Muscle layer of colon (tissue), 2 donors: Measurements from ENCODE around the gene ARHGAP22.
"Not testable (repeated sequence)": the region's sequence is repeated elsewhere in the genome, so short reads cannot be mapped to it uniquely, and the experiment has no call there.

ENCODE experiments used
- H3K27ac ChIP-seq: one replicate; pipeline ENCODE4 v1.7.0; 2013; ENCODE audit warnings: low read depth, mild to moderate bottlenecking, low read length, moderate library complexity
- H3K27me3 ChIP-seq, 2 donors: one replicate each; pipeline ENCODE4 v1.7.0; 2013; ENCODE audit warnings: low read length in 2 of 2, mild to moderate bottlenecking in 2 of 2; ENCODE audit not compliant: insufficient read depth in 2 of 2, control insufficient read depth in 1 of 2
- H3K36me3 ChIP-seq: one replicate; pipeline ENCODE4 v1.7.0; 2013; ENCODE audit warnings: mild to moderate bottlenecking, low read length; ENCODE audit not compliant: insufficient read depth
- H3K4me1 ChIP-seq: one replicate; pipeline ENCODE4 v1.7.0; 2013; ENCODE audit warnings: mild to moderate bottlenecking, low read length; ENCODE audit not compliant: insufficient read depth
- H3K4me3 ChIP-seq, 2 donors: one replicate each; pipeline ENCODE4 v1.7.0; 2013; ENCODE audit warnings: low read length in 2 of 2, low read depth in 1 of 2, mild to moderate bottlenecking in 1 of 2, moderate library complexity in 1 of 2
- H3K9ac ChIP-seq: one replicate; pipeline ENCODE4 v1.7.0; 2013; ENCODE audit warnings: low read length
- H3K9me3 ChIP-seq: one replicate; pipeline ENCODE4 v1.7.0; 2013; ENCODE audit warnings: mild to moderate bottlenecking, low read length
- donor health status: abdominal sarcoma.
- donor health status: Adenocarcinoma of cecum.

ARHGAP22 gene, protein sequence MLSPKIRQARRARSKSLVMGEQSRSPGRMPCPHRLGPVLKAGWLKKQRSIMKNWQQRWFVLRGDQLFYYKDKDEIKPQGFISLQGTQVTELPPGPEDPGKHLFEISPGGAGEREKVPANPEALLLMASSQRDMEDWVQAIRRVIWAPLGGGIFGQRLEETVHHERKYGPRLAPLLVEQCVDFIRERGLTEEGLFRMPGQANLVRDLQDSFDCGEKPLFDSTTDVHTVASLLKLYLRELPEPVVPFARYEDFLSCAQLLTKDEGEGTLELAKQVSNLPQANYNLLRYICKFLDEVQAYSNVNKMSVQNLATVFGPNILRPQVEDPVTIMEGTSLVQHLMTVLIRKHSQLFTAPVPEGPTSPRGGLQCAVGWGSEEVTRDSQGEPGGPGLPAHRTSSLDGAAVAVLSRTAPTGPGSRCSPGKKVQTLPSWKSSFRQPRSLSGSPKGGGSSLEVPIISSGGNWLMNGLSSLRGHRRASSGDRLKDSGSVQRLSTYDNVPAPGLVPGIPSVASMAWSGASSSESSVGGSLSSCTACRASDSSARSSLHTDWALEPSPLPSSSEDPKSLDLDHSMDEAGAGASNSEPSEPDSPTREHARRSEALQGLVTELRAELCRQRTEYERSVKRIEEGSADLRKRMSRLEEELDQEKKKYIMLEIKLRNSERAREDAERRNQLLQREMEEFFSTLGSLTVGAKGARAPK

DNA sequence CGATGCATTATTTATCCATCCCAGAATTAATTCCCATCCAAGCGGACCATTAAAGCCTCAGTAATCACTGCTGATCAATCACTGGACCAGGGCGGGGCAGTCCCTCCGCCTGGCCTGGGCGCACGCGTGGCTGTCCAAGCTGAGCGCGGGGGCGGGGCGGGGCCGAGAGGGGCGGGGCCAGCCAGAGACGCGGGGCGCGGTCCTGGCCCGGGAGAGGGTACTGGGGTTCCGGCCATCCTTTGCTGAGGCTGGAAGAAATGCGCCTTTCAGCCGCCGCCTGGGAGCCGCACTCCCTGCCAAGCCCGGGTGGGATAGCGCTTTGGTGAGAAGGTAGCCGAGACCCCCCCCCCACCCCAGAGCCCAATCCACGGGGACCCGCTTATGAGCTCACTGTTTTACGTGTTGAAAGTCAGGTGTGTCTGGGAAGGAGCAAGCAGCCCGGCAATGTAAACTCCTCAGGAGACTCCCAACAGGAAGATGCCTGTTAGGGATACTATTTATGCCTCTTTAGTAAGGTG is at the start of gene ARHGAP22:
Gene ARHGAP22, minus strand, starts transcription at position 83 of the 518 bp plus-strand sequence. CDS start 277 bp downstream, outside the sequence.
- H3K36me3 ChIP-seq: no peaks in the 10 kb centered on the region
- no peak within 1 kb of the TSS for H3K27ac ChIP-seq
- no peaks in the 10 kb centered on the region for H3K4me1 ChIP-seq
- no peaks in the 10 kb centered on the region for H3K9me3 ChIP-seq
- H3K4me3 ChIP-seq: peak within 1 kb of the TSS; percentile 24 to 59
- H3K9ac ChIP-seq: no peak within 1 kb of the TSS
- peaks cover 0 to 4% of the 10 kb centered on the region in 2 donors for H3K27me3 ChIP-seq

DNA sequence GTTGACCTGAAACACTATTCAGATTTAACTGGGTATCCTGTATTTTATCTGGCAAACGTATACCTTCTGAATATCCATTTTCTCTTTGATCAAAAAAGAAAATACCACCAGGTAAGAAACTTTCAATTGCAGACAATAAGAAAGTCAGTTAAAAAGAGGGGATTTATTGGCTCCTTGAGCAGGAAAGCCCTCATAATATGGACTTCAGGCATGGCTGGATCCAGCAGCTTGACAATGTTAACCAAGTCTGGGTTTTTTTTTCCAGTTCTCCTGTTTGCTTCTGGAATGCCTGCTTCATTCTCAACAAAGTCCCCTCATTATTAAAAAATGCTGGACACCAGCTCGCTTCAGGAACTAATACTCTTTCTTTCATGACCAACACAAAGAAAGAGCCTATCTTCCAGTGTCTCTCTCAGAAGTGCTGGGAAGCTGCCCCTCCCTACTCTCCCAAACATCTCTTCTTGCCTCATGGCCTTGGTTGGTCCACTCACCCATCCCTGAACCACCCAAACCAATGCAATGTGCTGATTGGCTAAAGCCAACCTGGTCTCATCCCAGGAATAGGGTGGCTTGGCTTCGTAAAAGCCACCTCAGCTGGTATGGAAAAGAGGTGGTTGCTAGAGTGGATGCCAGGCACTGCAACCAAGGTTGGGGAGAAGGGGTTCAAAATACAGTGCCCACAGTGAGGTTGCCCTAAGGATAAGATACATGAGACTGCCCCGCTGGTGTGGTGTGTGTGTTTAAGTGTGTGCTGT is 49.2 kb upstream of the ARHGAP22 start:
- Histone ChIP-seq H3K27ac (no peak overlapping the region), H3K27me3 (no peaks in the 10 kb centered on the region), H3K9ac (no peak overlapping the region), H3K4me1 (peaks cover 11% of the 10 kb centered on the region), H3K9me3 (no peaks in the 10 kb centered on the region), H3K36me3 (no peaks in the 10 kb centered on the region), H3K4me3 (no peak overlapping the region)

DNA sequence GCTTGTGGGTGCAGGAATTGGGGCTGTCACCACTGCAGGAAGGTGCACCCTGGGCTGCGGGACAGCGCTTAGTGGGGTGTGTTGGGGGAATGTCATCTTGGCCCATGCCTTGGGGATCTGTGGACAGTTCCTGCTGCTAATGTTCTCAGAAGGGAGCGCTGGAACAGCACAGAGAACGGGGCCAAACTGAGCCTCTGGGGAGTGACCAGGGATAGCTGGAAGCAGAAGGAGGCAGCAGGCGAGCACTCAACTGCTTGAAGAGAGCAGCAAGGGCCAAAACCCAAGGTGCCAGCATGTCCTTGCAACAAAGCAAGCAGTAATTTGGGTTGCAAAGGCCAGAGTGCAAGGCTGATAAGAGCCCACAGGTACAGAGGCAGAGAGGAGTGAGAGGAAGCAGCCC is 48.5 kb upstream of the ARHGAP22 start:
- Histone ChIP-seq H3K27ac (no peak overlapping the region), H3K9ac (no peak overlapping the region), H3K4me3 (no peak overlapping the region)

DNA sequence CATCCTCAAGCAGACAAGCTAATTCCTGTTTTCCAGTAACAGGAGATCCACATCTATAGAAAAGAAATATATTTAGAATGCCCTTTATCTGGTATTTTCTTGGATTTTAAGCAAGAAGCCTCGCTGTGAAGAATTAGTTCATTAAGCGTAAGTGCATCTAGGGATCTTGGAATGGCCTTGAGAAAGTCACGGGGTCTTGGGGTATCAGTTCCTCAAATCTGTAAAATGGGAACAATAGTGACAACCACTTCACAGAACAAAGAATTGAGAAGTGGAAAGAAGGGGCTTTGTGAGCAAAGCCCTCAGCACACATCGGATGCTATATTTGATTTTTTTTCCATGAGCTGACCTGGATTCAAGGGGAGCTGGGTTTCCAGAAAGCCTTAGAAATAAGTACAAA is 47.5 kb upstream of the ARHGAP22 start:
- H3K27ac ChIP-seq: no peak overlapping the region

More for the DNA sequence above, 48.5 kb upstream of the ARHGAP22 start:
- H3K4me1 ChIP-seq: peaks cover 11% of the 10 kb centered on the region
- H3K27me3 ChIP-seq: no peaks in the 10 kb centered on the region
- no peaks in the 10 kb centered on the region for H3K36me3 ChIP-seq
- no peaks in the 10 kb centered on the region for H3K9me3 ChIP-seq

DNA sequence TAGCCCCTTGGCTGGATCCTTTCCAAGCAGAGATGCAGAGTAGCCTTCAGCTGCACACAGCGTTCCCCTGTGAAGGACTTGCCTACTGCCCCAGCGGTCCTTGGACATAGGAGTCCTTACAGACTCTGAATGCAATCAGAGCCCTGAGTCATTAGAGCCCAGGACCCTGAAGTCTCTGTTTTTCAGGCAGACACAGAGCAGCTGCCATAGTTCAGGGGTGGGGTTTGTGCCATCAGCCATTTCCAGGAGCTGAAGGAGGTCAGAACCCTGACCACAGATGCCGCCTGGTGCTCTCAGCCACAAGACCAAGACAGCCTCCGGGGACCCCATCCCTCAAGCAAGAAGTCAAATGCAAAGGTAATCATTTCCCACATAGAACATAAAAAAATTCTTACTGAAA is 47.0 kb upstream of the ARHGAP22 start:
- H3K27ac ChIP-seq: no peak overlapping the region
- no peaks in the 10 kb centered on the region for H3K27me3 ChIP-seq
- peaks cover 11% of the 10 kb centered on the region for H3K4me1 ChIP-seq
- no peaks in the 10 kb centered on the region for H3K9me3 ChIP-seq
- H3K9ac ChIP-seq: no peak overlapping the region
- H3K4me3 ChIP-seq: no peak overlapping the region
- no peaks in the 10 kb centered on the region for H3K36me3 ChIP-seq

More for the DNA sequence above, 47.5 kb upstream of the ARHGAP22 start:
- no peaks in the 10 kb centered on the region for H3K36me3 ChIP-seq
- no peaks in the 10 kb centered on the region for H3K9me3 ChIP-seq
- H3K4me1 ChIP-seq: peaks cover 11% of the 10 kb centered on the region
- H3K27me3 ChIP-seq: no peaks in the 10 kb centered on the region
- H3K4me3 ChIP-seq: no peak overlapping the region
- H3K9ac ChIP-seq: no peak overlapping the region

DNA sequence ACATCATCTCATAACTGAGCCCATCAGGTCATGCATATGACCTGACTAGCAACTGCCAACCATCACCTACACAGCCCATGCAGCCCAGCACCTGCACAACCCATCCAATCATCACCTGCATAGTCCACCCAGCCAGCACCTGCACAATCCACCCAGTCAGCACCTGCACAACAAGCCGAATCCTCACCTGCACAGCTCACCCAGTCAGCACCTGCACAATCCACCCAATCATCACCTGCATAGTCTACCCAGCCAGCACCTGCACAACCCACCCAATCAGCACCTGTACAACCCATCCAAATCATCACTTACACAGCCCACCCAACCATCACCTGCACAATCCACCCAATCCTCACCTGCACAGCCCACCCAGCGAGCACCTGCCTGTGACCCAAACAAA is 46.4 kb upstream of the ARHGAP22 start:
- no peak overlapping the region for H3K9ac ChIP-seq
- no peaks in the 10 kb centered on the region for H3K9me3 ChIP-seq
- H3K27ac ChIP-seq: no peak overlapping the region
- H3K4me1 ChIP-seq: peaks cover 6% of the 10 kb centered on the region
- H3K27me3 ChIP-seq: no peaks in the 10 kb centered on the region
- no peak overlapping the region for H3K4me3 ChIP-seq
- H3K36me3 ChIP-seq: no peaks in the 10 kb centered on the region

DNA sequence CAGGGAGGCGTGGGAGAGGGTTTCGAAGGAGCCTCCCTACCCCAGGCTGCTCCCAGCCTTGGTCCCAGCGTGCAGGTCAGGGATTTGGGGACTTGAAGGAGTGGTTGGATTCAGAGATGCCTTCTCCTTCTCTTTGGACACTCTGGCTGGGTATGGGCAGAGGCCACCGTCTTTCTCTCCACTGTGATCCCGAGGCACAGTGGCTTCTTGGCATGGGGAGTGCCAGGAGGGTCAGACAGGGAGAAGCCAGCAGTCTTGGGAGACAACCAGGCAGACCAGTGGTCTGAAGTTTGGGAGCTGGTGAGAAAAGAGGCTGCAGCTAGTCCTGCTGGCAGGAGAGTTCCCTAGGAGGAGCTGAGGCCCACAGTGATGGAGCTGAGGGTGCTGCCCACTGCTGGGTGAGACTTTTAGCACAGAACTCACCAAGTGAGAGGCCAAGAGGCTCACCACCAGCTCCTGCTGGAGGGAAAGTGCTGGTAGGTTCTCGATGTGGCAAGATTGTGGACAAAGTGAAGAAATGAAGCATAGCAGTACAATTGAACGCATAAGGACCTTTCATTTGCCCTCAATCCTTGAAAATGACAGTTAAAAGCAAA is 44.6 kb upstream of the ARHGAP22 start:
- Histone ChIP-seq H3K36me3 (no peaks in the 10 kb centered on the region), H3K9ac (no peak overlapping the region), H3K4me3 (no peak overlapping the region), H3K27me3 (no peaks in the 10 kb centered on the region), H3K27ac (no peak overlapping the region), H3K9me3 (no peaks in the 10 kb centered on the region), H3K4me1 (no peaks in the 10 kb centered on the region)

DNA sequence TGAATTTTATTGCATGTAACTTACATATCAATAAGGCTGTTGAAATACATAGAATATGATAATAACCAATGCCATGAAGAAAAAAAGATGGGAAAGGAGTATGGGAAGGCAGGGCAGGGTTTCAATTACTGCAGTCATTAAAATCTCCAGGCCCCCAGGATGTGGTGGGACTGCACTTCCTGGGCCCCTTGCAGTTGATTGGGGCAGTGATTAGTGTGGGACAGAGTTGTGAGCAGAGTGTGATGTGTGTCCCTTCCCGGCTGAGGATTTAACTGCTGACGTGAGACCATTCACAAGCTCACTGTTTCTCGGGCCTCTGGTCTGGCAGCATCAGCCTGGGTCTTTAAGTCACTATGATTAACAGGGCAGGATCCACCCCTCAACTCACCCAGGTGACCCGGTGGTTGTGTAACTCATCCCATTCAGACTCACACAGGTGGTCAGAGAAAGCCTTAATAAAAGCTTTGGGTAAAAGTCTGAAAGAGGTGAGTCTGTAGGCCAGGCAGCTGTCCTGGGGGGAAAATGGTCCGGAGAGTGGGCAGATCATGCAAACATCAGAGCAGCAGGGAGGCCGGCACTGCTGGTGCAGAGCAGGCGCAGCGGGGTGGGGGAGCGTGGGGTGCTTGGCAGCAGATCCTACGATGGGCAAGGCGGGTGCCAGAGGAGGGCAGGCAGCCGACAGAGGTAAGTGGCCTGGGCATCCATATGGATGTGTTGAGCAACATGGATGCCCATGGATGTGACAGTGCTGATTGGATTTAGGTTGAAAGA is 43.5 kb upstream of the ARHGAP22 start:
- Histone ChIP-seq H3K27ac (no peak overlapping the region), H3K36me3 (no peaks in the 10 kb centered on the region), H3K27me3 (no peaks in the 10 kb centered on the region), H3K9ac (no peak overlapping the region), H3K4me1 (no peaks in the 10 kb centered on the region), H3K4me3 (no peak overlapping the region), H3K9me3 (no peaks in the 10 kb centered on the region)

DNA sequence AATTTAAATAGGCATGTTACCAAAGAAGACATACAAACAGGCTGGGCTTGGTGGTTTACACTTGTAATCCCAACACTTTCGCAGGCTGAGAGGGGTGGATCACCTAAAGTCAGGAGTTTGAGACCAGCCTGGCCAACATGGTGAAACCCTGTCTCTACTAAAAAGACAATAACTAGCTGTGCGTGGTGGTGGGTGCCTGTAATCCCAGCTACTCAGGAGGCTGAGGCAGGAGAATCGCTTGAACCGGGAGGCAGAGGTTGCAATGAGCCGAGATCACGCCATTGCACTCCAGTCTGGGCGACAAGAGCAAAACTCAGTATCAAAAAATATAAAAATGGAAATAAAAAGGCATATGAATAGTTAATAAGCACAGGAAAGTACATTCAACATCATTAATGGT is 42.2 kb upstream of the ARHGAP22 start:
- H3K9ac ChIP-seq, H3K4me1 ChIP-seq, H3K36me3 ChIP-seq, H3K4me3 ChIP-seq, H3K9me3 ChIP-seq, H3K27ac ChIP-seq, H3K27me3 ChIP-seq: not testable (repeated sequence)

DNA sequence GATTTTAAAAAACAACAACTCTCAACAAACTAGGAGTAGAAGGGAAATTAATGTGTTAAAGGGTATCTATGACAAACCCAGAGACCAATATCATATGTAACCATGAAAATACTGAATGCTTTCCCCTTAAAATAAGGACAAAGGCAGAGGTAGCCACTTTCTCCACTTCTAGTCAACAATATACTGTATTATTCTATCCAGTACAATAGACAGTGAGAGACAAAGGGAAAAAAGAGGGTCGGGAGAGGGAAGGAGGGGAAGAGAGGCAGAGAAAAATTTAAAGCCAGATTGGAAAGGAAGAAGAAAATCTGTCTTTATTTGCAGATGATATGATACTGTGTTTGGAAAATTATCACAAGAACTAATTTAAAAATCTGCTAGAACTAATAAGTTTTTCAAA is 40.7 kb upstream of the ARHGAP22 start:
- Histone ChIP-seq H3K27me3 (no peaks in the 10 kb centered on the region), H3K27ac (no peak overlapping the region), H3K9ac (no peak overlapping the region), H3K9me3 (no peaks in the 10 kb centered on the region), H3K36me3 (no peaks in the 10 kb centered on the region), H3K4me3 (no peak overlapping the region), H3K4me1 (no peaks in the 10 kb centered on the region)
